ENCODE results near the gene ABCC10.
"Not testable (repeated sequence)": the region's sequence is repeated elsewhere in the genome, so short reads cannot be mapped to it uniquely, and the experiment has no call there.

ABCC10 gene

DNA sequence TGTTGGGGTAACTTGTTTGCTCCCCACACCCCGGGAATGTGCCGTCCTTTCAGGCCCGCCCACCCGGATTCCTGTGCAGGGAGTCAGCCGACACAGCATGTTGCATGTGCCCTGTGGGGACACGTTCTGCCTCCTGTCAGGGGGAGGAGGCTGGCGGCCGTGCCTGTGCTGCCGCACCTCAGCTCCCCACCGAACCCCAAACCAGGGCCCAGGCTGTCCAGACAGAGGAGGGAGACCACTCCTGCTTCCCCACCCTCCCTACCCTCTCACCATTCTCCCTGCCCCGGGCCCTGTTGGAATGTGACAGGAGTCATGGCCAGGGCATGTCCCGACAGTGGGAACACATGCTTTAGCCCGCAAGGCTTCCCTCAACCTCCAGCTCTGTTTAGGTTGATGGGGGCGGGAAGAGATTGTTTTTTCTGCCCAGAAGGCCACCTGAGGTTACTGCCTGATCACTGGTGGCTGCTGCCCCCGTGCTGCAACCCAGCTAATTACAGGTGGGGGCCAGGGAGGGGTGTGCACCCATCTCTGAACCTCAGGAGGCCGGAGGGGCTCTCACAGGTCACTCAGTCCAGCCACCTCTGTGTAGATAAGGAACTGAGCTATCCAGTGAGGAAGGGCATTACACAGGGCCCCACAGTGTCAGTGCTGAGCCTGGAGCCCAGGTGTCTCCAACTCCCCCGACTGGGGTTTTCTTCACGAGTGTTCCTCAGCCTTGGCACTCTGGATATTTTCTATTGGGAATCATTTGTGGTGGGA lies 69.2 kb downstream of the ABCC10 start:
- no peak for DNase-seq (ENCODE audit: low spot score)

DNA sequence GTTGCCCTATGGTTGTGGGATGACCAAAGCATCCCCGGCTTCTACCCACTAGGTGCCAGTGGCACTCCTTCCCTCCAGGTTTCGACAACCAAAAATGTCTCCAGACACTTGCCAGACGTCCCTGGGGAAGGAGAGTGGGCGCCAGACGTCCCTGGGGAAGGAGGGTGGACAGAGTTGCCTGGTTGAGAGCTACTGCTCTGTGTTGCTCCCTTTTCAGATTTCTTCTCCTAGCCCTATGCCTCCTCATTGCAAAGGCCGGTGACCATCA lies 69.7 kb downstream of the ABCC10 start:
- DNase-seq (ENCODE audit: low spot score), result no peak

DNA sequence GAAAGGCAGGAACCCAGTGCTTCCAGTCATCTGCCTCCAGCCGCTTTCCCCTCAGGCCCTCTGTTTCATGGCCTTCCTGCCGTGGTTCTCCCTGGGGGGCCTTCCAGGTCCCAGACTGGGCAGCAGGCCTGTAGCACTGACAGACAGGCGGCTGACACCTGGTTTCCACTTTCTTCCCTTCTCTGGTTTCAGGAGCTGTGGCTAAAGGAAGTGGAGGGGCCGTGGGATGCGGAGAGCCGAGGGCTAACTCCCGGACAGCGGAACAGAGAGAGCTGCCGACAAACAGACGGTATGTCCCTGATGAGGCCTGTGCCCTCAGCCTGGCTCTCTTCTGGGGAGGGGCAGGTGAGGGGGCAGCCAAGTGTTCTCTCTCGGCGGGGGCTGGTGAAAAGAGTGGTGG lies 70.3 kb downstream of the ABCC10 start:
- DNase-seq (ENCODE audit: low spot score), result no peak

DNA sequence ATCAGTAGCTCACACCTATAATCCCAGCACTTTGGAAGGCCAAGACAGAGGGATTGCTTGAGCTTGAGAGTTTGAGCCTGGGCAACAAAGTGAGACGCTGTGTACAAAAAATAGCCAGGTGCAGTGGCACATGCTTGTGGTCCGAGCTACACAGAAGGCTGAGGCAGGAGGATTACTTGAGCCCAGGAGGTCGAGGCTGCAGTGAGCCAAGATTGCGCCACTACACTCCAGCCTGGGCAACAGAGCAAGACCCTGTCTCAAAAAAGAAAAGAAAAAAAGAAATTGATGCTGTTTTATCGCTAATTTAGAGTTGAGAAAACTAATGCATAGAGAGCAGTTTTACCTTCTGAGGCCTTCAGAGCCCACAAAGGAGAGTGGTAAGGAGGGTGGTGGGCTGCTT lies 71.0 kb downstream of the ABCC10 start:
- DNase-seq (ENCODE audit: low spot score), result not testable (repeated sequence)

DNA sequence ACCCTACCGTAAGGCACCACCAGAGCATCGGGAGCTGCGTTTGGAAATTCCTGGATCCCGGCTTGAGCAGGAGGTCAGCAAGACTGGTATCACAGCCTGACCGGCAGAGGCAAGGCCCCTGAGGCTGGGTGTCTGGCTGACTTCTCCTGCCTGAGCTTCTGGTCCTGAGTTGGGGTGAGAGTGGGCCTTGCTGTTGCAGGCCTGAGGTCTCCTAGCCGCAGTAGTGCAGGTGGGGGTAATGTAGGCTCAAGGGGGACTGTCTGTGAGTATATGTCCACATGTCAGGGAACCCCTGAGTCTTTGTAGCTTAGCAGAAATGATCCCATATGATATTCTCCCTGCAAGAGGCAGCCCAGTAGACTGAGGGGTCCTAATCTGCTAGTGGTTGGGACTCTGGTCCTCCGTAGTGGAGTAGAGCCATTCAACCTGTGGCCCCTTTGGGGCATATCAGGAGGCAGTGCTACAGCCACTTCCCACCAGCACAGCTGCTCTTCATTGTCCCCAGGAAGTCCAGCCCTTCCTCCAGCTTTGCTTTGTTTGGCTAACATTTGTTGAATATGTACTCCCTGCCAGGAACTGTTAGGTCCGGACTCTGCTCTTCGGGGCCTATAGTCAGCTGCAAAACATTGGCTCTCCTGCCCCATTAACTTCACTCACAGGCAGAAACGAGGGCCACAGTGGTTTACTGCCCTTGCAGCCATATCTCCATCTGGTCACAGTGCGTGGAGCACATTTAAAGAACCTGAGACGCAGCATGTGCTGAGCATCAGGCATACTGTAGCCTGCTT lies 71.9 kb downstream of the ABCC10 start:
- DNase-seq (ENCODE audit: low spot score), result no peak
